Keratinocyte (primary cell): ENCODE results near the gene MC5R. TPM values are rescaled to one million over a fixed set of nuclear protein-coding genes. Genes with fewer than 3 reads are reported as not detected.

Experiments
- DNase-seq: peaks from one replicate; pipeline ENCODE4 v3.0.0-alpha.2; 2011; ENCODE audit warnings: low read depth, missing footprints, low spot score
- FAIRE-seq: peaks from 2 replicates; lab custom pipeline; 2011; peaks lifted over from hg19 to GRCh38; lab: Jason Lieb, UNC
- H2AFZ ChIP-seq: 2 replicates; pipeline ENCODE4 v1.6.0; 2012; ENCODE audit warnings: low read length, control low read depth, inconsistent platforms; ENCODE audit not compliant: control insufficient read depth
- H3K27ac ChIP-seq: 2 replicates; pipeline ENCODE4 v1.5.1; 2011; ENCODE audit warnings: low read length; ENCODE audit not compliant: control insufficient read depth, insufficient read depth
- H3K27me3 ChIP-seq: 3 replicates; pipeline ENCODE4 v1.6.0; 2011; ENCODE audit warnings: low read length; ENCODE audit not compliant: control insufficient read depth, insufficient read depth; ENCODE audit errors: extremely low read depth
- H3K36me3 ChIP-seq, 2 experiments: 2 replicates in 1 of 2; 3 replicates in 1 of 2; pipeline ENCODE4 v1.5.1; 2011; ENCODE audit warnings: low read length in 2 of 2, mild to moderate bottlenecking in 1 of 2; ENCODE audit not compliant: control insufficient read depth in 2 of 2, insufficient read depth in 2 of 2; ENCODE audit errors: extremely low read depth in 1 of 2
- H3K4me1 ChIP-seq: 3 replicates; pipeline ENCODE4 v1.5.1; 2011; ENCODE audit warnings: low read length; ENCODE audit not compliant: control insufficient read depth, insufficient read depth; ENCODE audit errors: extremely low read depth
- H3K4me2 ChIP-seq: 3 replicates; pipeline ENCODE4 v1.6.0; 2011; ENCODE audit warnings: low read depth, low read length; ENCODE audit not compliant: control insufficient read depth, insufficient read depth; ENCODE audit errors: extremely low read depth
- H3K4me3 ChIP-seq, 3 experiments: fragments of 200-600 bp in 1 of 3; sonication (generic) in 1 of 3; 2 replicates in 2 of 3; 3 replicates in 1 of 3; pipeline ENCODE4 v1.5.1; 2011 to 2016; ENCODE audit warnings: low read length in 3 of 3, mild to moderate bottlenecking in 3 of 3, control low read depth in 2 of 3, inconsistent platforms in 1 of 3, low read depth in 1 of 3, mixed read lengths in 1 of 3, mixed run types in 1 of 3, moderate library complexity in 1 of 3; ENCODE audit not compliant: control insufficient read depth in 2 of 3, insufficient read depth in 2 of 3; ENCODE audit errors: extremely low read depth in 1 of 3
- H3K79me2 ChIP-seq: 2 replicates; pipeline ENCODE4 v1.6.0; 2012; ENCODE audit warnings: low read length; ENCODE audit not compliant: control insufficient read depth, insufficient read depth
- H3K9ac ChIP-seq: 3 replicates; pipeline ENCODE4 v1.6.0; 2011; ENCODE audit warnings: low read length; ENCODE audit not compliant: control insufficient read depth, insufficient read depth; ENCODE audit errors: extremely low read depth
- H3K9me1 ChIP-seq: 3 replicates; pipeline ENCODE4 v1.6.0; 2011; ENCODE audit warnings: low read length; ENCODE audit not compliant: control insufficient read depth, insufficient read depth; ENCODE audit errors: extremely low read depth
- H3K9me3 ChIP-seq: 2 replicates; pipeline ENCODE4 v1.5.1; 2012; ENCODE audit warnings: low read depth, low read length; ENCODE audit not compliant: control insufficient read depth
- H4K20me1 ChIP-seq: 3 replicates; pipeline ENCODE4 v1.6.0; 2011; ENCODE audit warnings: low read length; ENCODE audit not compliant: control insufficient read depth, insufficient read depth; ENCODE audit errors: extremely low read depth
- EZH2 ChIP-seq: IDR thresholded peaks from one replicate; pipeline ENCODE4 v1.6.1; 2012; ENCODE audit warnings: inconsistent platforms, mild to moderate bottlenecking, low read length, moderate library complexity
- dilution Hi-C: fragments of 300-500 bp; cut with MboI; formaldehyde crosslinking; loops from one replicate; pipeline ENCODE4 v1.7.0; 2020; ENCODE audit warnings: low sequenced_read_pairs; ENCODE audit not compliant: extremely low pct_ligation_motif_present
- polyA plus RNA-seq, 5 experiments: library from polyadenylated mRNA; depleted of rRNA in 3 of 5; stranded (reverse) in 3 of 5; stranded (forward) in 1 of 5; unstranded in 1 of 5; fragments of >200 nt; gene quantifications; 1 replicate in 1 of 5; 2 replicates in 3 of 5; 3 replicates in 1 of 5; pipeline versions ENCODE4 v1.2.1 to v1.2.3, GENCODE V29; 2011 to 2012; ENCODE audit warnings: missing spikeins in 2 of 5, low read depth in 1 of 5, low replicate concordance in 1 of 5
- TF ChIP-seq, protein P1 (sequence below), 3 experiments: IDR thresholded peaks in 1 of 3; conservative IDR thresholded peaks in 1 of 3; optimal IDR thresholded peaks in 1 of 3; 2 replicates in 2 of 3; 3 replicates in 1 of 3; pipeline versions ENCODE3 to v1.5.1; 2011; ENCODE audit warnings: low read length in 3 of 3, mild to moderate bottlenecking in 3 of 3, moderate library complexity in 2 of 3, control low read depth in 1 of 3, inconsistent platforms in 1 of 3; ENCODE audit not compliant: insufficient read depth in 2 of 3; ENCODE audit errors: extremely low read depth in 1 of 3

MC5R gene
- polyA plus RNA-seq, 1 donor (not counting 4 experiments of a cell fraction or from before 2014, with no cell fraction given): not detected

DNA sequence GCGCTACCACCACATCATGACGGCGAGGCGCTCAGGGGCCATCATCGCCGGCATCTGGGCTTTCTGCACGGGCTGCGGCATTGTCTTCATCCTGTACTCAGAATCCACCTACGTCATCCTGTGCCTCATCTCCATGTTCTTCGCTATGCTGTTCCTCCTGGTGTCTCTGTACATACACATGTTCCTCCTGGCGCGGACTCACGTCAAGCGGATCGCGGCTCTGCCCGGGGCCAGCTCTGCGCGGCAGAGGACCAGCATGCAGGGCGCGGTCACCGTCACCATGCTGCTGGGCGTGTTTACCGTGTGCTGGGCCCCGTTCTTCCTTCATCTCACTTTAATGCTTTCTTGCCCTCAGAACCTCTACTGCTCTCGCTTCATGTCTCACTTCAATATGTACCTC is 2.3 kb downstream of the MC5R start:
- no peaks in the 10 kb centered on the region for H3K9me1 ChIP-seq
- FAIRE-seq (no peak), DNase-seq (no peak)
- no peaks in the 10 kb centered on the region for H3K36me3 ChIP-seq
- no peaks in the 10 kb centered on the region for H3K9me3 ChIP-seq
- peaks cover 8% of the 10 kb centered on the region for H3K27me3 ChIP-seq
- H3K27ac ChIP-seq: no peak overlapping the region
- no peaks in the 10 kb centered on the region for H4K20me1 ChIP-seq
- TF ChIP-seq, protein P1, sequence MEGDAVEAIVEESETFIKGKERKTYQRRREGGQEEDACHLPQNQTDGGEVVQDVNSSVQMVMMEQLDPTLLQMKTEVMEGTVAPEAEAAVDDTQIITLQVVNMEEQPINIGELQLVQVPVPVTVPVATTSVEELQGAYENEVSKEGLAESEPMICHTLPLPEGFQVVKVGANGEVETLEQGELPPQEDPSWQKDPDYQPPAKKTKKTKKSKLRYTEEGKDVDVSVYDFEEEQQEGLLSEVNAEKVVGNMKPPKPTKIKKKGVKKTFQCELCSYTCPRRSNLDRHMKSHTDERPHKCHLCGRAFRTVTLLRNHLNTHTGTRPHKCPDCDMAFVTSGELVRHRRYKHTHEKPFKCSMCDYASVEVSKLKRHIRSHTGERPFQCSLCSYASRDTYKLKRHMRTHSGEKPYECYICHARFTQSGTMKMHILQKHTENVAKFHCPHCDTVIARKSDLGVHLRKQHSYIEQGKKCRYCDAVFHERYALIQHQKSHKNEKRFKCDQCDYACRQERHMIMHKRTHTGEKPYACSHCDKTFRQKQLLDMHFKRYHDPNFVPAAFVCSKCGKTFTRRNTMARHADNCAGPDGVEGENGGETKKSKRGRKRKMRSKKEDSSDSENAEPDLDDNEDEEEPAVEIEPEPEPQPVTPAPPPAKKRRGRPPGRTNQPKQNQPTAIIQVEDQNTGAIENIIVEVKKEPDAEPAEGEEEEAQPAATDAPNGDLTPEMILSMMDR (optimal IDR thresholded peaks at IDR 0.05 in 1 of 3, IDR thresholded peaks at IDR 0.05 in 1 of 3, conservative IDR thresholded peaks at IDR 0.05 in 1 of 3; ENCODE audit: extremely low read depth in 1 of 3, insufficient read depth in 2 of 3, low read length in 3 of 3): no peak
- TF ChIP-seq EZH2: no peak
- H3K79me2 ChIP-seq: no peaks in the 10 kb centered on the region
- H3K4me3 ChIP-seq: no peak overlapping the region
- H3K4me1 ChIP-seq: peaks cover 3% of the 10 kb centered on the region
- dilution Hi-C loops: no loop called here
- H3K4me2 ChIP-seq: no peak overlapping the region
- H3K9ac ChIP-seq: no peak overlapping the region
- H2AFZ ChIP-seq: no peak overlapping the region

DNA sequence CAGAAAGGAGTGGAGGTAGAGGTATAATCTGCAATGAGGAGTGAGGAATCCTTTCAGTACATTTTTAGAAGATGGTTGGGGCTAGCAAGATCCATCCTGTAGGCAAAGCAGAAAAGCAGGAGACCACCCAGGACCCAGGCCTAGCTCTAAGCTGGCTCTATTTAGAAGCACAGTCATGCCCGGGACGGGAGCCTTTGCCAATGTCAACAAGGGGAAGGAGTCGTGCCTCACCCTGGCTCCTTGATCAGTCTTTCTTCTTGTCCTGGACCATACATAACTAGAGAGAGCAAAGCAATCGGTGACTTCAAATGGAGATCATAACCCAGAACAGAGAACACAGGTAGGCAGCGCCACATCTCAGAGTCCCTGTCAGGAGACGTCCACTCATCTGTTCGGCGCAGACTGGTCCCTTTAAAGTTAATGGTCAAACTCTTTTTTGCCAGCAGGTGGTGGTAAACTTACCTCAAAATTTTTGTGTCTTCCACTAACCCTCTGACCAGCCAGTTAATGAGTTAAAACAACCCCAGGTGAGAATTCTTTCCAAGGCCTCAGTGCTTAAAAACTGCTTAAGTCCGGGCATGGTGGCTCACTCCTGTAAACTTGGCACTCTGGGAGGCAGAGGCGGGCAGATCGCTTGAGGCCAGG is 8.0 kb downstream of the MC5R start:
- no peaks in the 10 kb centered on the region for H3K79me2 ChIP-seq
- no peak overlapping the region for H3K4me3 ChIP-seq
- peaks cover 2% of the 10 kb centered on the region for H3K9me3 ChIP-seq
- DNase-seq (no peak), FAIRE-seq (no peak)
- no peaks in the 10 kb centered on the region for H3K9me1 ChIP-seq
- no peak overlapping the region for H3K9ac ChIP-seq
- TF ChIP-seq, protein P1 (optimal IDR thresholded peaks at IDR 0.05 in 1 of 3, IDR thresholded peaks at IDR 0.05 in 1 of 3, conservative IDR thresholded peaks at IDR 0.05 in 1 of 3; ENCODE audit: extremely low read depth in 1 of 3, insufficient read depth in 2 of 3, low read length in 3 of 3): no peak
- TF ChIP-seq EZH2: no peak
- H2AFZ ChIP-seq: no peak overlapping the region
- H4K20me1 ChIP-seq: no peaks in the 10 kb centered on the region
- no peaks in the 10 kb centered on the region for H3K36me3 ChIP-seq
- H3K4me2 ChIP-seq: no peak overlapping the region
- no peak overlapping the region for H3K27ac ChIP-seq
- H3K27me3 ChIP-seq: no peaks in the 10 kb centered on the region
- dilution Hi-C loops: no loop called here
- H3K4me1 ChIP-seq: no peaks in the 10 kb centered on the region
